Kidney epithelial cell (primary cell): Measurements from ENCODE around the gene CTSK. TPM values are rescaled to one million over a fixed set of nuclear protein-coding genes. Genes with fewer than 3 reads are reported as not detected.

Experiments
- DNase-seq: peaks from one replicate; pipeline ENCODE4 v3.0.0-alpha.2; 2010; ENCODE audit warnings: low read depth
- H3K27me3 ChIP-seq: 2 replicates; pipeline ENCODE4 v1.6.0; 2011; ENCODE audit warnings: low read length; ENCODE audit not compliant: control insufficient read depth, insufficient read depth
- H3K36me3 ChIP-seq: 2 replicates; pipeline ENCODE4 v1.5.1; 2011; ENCODE audit warnings: low read length; ENCODE audit not compliant: control insufficient read depth, insufficient read depth
- H3K4me3 ChIP-seq: 2 replicates; pipeline ENCODE4 v1.5.1; 2011; ENCODE audit warnings: low read depth, mild to moderate bottlenecking, control low read depth, low read length
- total RNA-seq: library from RNA; depleted of rRNA; stranded (reverse); fragments of >200 nt; gene quantifications from 2 replicates; pipeline ENCODE4 v1.2.3, GENCODE V29; 2015
- TF ChIP-seq, protein P1 (sequence below): IDR thresholded peaks from 2 replicates; pipeline ENCODE4 v1.5.1; 2011; ENCODE audit warnings: mild to moderate bottlenecking, moderate library complexity, low read length, control low read depth, inconsistent platforms; ENCODE audit not compliant: insufficient read depth, poor library complexity, severe bottlenecking

The CTSK gene
- total RNA-seq, 1 donor from 2014 or later: 4.0 TPM

- Histone ChIP-seq H3K36me3 (no peaks in the 10 kb centered on the region), H3K27me3 (no peaks in the 10 kb centered on the region), H3K4me3 (no peak overlapping the region)
- no peak for DNase-seq
- TF ChIP-seq, protein P1, sequence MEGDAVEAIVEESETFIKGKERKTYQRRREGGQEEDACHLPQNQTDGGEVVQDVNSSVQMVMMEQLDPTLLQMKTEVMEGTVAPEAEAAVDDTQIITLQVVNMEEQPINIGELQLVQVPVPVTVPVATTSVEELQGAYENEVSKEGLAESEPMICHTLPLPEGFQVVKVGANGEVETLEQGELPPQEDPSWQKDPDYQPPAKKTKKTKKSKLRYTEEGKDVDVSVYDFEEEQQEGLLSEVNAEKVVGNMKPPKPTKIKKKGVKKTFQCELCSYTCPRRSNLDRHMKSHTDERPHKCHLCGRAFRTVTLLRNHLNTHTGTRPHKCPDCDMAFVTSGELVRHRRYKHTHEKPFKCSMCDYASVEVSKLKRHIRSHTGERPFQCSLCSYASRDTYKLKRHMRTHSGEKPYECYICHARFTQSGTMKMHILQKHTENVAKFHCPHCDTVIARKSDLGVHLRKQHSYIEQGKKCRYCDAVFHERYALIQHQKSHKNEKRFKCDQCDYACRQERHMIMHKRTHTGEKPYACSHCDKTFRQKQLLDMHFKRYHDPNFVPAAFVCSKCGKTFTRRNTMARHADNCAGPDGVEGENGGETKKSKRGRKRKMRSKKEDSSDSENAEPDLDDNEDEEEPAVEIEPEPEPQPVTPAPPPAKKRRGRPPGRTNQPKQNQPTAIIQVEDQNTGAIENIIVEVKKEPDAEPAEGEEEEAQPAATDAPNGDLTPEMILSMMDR: no peak
Observed at GRCh38 chr1:150761801-150762200, 46.3 kb downstream of the CTSK start.

- Histone ChIP-seq H3K4me3 (no peak overlapping the region), H3K36me3 (no peaks in the 10 kb centered on the region), H3K27me3 (no peaks in the 10 kb centered on the region)
- TF ChIP-seq, protein P1: no peak
- no peak for DNase-seq
Observed at GRCh38 chr1:150760013-150760412, 48.0 kb downstream of the CTSK start.

DNA sequence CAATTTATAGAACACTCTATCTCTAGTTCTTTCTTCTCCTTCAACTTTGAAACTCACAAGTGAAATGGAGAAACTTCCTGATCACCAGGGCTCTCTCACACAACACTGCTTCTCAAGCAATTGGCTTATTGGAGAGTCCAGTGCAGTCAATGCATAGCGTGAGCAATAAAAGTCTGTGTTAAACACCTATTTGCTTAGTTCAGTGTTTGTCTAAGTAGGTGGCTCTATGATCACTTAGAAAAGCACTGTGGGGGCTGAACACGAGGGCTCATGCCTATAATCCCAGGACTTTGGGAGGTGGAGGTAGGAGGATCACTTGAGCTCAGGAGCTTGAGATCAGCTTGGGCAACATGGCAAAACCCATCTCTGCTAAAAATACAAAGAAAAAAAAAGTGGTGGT is 54.6 kb downstream of the CTSK start:
- Histone ChIP-seq H3K4me3 (no peak overlapping the region), H3K27me3 (no peaks in the 10 kb centered on the region), H3K36me3 (no peaks in the 10 kb centered on the region)
- no peak for DNase-seq
- TF ChIP-seq, protein P1: no peak

DNA sequence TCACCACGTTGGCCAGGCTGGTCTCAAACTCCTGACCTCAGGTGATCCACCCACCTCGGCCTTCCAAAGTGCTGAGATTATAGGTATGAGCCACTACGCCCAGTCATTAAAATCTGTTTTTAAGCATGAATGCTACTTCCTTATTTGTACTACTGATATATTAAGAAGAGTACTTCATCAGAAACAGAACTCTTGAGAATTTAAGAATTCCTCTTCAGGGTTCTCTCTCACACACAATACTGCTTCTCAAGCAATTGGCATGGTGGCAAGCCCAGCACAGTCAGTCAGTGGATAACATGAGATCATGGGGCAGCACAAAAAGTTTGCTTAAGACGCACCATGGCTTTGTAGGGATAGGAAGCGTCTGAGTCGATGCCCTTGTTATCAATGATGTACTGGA is 56.6 kb downstream of the CTSK start:
- TF ChIP-seq, protein P1: no peak
- no peaks in the 10 kb centered on the region for H3K27me3 ChIP-seq

GRCh38 chr1:150749720-150750311 is 58.2 kb downstream of the CTSK start:
- TF ChIP-seq, protein P1: no peak
- H3K4me3 ChIP-seq: no peak overlapping the region
- H3K36me3 ChIP-seq: no peaks in the 10 kb centered on the region
- no peaks in the 10 kb centered on the region for H3K27me3 ChIP-seq
- no peak for DNase-seq

More for the DNA sequence above, 56.6 kb downstream of the CTSK start:
- no peak overlapping the region for H3K4me3 ChIP-seq
- no peaks in the 10 kb centered on the region for H3K36me3 ChIP-seq
- no peak for DNase-seq
